ENCODE data around the gene AATF.

DNA sequence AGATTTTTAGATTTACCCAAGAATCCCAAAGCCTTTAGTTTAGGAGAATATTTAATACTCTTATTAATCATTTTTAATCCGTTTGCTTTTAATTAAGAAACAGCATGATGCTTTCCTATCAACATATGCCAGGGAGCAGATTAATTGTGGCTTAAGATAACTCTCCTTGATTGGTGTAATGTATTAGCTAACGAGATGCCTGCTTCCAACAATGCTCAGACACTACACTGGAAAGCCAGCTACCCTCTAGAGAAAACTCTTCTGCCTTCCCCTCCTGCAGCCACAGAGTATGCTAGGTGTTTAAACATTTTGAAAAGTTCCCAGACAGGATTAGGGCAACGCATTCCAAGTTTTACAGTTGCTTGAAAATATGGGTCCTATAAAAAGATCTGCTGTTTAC, 142.2 kb downstream of the AATF start:
- TF ChIP-seq, protein P1, sequence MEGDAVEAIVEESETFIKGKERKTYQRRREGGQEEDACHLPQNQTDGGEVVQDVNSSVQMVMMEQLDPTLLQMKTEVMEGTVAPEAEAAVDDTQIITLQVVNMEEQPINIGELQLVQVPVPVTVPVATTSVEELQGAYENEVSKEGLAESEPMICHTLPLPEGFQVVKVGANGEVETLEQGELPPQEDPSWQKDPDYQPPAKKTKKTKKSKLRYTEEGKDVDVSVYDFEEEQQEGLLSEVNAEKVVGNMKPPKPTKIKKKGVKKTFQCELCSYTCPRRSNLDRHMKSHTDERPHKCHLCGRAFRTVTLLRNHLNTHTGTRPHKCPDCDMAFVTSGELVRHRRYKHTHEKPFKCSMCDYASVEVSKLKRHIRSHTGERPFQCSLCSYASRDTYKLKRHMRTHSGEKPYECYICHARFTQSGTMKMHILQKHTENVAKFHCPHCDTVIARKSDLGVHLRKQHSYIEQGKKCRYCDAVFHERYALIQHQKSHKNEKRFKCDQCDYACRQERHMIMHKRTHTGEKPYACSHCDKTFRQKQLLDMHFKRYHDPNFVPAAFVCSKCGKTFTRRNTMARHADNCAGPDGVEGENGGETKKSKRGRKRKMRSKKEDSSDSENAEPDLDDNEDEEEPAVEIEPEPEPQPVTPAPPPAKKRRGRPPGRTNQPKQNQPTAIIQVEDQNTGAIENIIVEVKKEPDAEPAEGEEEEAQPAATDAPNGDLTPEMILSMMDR (IDR thresholded peaks at IDR 0.05; ENCODE audit: poor library complexity, severe bottlenecking): no peak
- no peak for TF ChIP-seq EP300 (conservative IDR thresholded peaks at IDR 0.05; ENCODE audit: poor library complexity, severe bottlenecking)
- TF ChIP-seq RAD21 (conservative IDR thresholded peaks at IDR 0.05): no peak
- TF ChIP-seq, protein P2, sequence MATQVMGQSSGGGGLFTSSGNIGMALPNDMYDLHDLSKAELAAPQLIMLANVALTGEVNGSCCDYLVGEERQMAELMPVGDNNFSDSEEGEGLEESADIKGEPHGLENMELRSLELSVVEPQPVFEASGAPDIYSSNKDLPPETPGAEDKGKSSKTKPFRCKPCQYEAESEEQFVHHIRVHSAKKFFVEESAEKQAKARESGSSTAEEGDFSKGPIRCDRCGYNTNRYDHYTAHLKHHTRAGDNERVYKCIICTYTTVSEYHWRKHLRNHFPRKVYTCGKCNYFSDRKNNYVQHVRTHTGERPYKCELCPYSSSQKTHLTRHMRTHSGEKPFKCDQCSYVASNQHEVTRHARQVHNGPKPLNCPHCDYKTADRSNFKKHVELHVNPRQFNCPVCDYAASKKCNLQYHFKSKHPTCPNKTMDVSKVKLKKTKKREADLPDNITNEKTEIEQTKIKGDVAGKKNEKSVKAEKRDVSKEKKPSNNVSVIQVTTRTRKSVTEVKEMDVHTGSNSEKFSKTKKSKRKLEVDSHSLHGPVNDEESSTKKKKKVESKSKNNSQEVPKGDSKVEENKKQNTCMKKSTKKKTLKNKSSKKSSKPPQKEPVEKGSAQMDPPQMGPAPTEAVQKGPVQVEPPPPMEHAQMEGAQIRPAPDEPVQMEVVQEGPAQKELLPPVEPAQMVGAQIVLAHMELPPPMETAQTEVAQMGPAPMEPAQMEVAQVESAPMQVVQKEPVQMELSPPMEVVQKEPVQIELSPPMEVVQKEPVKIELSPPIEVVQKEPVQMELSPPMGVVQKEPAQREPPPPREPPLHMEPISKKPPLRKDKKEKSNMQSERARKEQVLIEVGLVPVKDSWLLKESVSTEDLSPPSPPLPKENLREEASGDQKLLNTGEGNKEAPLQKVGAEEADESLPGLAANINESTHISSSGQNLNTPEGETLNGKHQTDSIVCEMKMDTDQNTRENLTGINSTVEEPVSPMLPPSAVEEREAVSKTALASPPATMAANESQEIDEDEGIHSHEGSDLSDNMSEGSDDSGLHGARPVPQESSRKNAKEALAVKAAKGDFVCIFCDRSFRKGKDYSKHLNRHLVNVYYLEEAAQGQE (IDR thresholded peaks at IDR 0.05; ENCODE audit: borderline replicate concordance): no peak
- TF ChIP-seq TAF1 (IDR thresholded peaks at IDR 0.05; ENCODE audit: low read depth): no peak
